NCI-H748 (cell line): ENCODE measurements around the gene KLHDC7A.

Experiments
- DNase-seq: peaks from one replicate; lab custom pipeline; 2025; ENCODE audit not compliant: unreplicated experiment; lab: John Stamatoyannopoulos, UW

Gene KLHDC7A

DNA sequence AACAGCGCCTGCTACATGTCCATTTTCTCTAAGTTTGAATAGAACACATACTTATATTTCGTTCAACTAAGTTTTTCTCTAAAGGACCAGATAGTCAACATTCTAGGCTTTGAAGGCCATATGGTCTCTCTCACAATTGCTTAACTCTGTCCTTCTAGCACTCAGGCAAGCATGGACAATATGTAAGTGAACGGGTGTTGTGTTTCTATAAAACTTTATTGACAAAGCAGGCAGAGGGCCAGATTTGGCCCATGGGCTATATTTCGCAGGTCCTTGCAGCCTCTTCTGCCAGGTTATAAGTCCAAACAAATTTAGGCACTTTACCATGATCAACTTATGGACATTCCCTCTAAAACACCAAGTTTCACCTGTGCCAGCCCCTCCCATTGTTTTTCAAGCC lies 21.1 kb downstream of the KLHDC7A start:
- DNase-seq = no peak

DNA sequence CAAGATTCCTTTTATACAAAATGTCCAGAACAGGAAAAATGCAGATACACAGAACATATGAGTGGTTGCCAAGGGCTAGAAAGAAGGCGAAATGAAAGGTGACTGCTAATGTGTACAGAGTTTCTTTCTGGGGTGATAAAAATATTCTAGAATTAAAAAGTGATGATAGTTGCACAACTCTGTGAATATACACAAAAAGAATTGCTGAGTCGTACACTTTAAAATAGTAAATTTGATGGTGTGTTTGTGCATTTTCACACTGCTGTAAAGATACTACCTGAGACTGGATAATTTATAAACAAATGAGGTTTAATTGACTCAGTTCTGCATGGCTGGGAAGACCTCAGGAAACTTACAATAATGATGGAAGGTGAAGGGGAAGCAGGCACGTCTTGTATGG lies 23.9 kb downstream of the KLHDC7A start:
- no peak for DNase-seq

DNA sequence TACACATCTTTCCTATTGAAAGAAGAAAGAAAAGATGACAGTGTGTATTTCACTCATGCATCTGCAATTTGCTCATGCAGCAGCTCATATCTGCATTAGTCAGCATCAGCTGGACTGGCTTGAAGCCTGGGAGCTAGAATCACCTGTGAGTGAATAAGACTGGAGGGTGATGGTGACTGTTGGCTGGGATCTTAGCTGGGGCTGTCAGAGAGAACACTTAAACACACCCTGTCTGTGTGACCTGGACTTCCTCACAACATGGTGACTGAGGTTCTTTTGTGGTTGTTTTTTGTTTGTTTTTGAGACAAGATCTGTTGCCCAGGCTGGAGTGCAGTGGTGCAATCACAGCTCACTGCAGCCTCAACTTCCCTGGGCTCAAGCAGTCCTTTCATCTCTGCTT lies 24.9 kb downstream of the KLHDC7A start:
- DNase-seq = no peak

DNA sequence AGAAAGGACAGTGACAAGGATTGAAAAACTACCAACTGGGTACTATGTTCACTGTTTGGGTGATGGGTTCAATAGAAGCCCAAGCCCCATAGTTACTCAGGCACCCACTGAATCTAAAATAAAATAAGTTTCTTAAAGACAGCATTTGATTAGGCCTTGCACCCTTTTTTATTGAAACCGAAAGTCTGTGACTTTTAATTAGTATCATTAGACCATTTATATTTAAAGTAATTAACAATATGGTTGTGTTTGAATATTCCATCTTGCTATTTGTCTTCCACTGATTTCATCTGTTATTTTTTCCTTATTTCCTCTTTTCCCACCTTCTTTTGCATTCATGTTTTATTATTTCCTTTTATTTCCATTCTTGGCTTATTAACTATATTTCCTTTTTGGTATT lies 27.4 kb downstream of the KLHDC7A start:
- no peak for DNase-seq

DNA sequence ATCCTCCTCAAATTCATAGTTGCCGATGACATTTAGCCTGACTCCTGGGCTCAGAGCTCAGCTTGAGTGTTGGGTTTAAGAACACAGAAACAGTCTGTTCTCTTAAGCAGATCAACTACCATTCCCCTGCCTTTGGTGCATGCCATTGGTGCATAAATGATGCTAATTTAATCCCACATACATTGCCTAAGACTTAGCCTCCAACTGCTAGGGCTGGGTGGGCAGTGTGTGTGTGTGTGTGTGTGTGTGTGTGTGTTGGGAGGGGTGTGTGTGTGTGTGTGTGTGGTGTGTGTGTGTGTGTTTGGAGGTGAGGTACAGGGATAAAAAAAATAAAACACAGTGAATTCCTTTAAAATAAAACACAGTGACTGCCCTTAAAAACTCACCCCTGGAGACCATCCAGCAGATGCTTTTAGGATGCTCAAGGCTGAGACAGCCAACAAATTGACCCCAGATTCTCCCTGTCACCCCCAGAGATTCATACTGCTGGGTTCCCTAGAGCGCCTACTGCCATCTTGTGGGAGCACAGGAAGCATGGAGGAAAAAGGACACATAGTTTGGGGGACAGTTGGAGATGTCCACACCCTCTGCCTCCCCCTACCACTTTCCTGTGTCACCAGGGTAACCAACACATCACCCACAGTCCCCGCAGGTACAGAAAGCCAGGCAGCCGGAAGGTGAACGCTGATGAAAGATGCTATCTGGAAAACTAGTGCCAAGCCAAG lies 30.6 kb downstream of the KLHDC7A start:
- DNase-seq = no peak

DNA sequence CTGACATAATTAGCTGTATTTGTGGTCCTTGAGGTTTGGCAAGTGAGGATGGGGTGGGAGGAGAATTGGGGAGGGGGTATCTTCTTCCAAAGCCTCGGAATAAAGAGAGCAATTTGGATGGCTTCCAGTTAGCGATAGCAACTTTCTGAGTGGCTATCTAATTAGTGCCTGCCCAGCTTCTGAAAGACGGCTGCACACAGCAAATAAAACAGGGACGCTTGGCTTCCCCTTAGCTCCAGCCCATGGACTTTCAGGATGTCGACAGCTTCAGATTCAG lies 31.1 kb downstream of the KLHDC7A start:
- peak; percentile 66 for DNase-seq

DNA sequence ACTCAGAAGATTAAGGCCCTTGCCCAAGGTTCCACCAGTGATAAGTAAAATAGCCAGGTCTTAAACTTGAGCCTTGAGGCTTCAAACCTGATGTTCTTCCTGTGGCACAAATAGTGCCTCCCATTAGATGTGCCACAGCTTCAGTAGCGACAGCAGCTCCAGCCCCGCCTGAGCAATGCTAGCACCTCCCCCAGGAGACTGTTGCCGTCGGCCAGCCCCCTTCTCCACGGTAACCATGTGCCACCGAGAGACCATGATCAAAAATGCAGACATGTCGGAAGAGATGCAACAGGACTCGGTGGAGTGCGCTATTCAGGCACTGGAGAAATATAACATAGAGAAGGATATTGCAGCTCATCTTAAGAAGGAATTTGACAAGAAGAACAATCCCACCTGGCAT lies 32.2 kb downstream of the KLHDC7A start:
- DNase-seq = peak; percentile 13

DNA sequence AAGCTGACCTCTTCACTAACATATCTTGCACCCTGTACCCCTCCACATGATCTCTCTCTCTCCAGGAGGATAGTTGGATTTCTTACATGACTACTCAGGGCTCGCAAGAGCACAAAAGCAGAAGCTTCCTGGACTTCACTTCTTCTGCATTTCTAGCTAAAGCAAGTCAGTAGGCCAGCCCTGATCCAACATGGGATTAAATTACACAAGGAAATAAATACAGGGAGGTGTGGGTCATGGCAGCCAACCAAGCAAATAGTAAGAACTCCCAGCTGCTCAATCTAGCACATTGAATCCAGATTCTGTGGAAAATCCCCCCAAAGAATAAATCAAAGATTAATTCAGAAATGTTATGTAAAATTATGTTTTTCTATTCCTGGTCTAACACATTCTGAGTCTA lies 33.3 kb downstream of the KLHDC7A start:
- DNase-seq = no peak

DNA sequence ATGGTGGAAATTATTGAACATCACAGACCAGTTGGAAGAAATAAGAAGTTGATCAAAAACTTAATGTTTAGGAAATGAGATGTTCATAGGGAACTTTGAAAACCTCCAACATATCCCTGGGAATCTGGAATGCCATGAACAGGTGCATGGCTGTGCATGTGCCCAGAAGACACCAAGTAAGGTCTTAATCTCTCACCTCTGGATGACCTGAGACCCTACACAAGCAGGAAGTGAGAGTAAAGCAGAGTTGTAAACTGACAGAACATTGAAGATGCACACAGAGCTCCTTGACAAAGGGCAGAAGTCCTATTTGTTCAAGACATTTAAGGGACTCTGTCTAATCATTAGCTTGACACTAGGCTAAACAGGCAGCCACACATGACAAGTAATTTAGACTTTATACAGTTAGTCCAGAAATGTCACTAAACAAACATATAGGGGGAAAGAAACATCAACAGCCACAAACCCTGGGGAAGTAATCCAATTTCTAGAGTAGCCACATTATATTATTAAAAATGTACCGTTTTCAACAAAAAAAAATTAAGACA lies 34.5 kb downstream of the KLHDC7A start:
- no peak for DNase-seq

DNA sequence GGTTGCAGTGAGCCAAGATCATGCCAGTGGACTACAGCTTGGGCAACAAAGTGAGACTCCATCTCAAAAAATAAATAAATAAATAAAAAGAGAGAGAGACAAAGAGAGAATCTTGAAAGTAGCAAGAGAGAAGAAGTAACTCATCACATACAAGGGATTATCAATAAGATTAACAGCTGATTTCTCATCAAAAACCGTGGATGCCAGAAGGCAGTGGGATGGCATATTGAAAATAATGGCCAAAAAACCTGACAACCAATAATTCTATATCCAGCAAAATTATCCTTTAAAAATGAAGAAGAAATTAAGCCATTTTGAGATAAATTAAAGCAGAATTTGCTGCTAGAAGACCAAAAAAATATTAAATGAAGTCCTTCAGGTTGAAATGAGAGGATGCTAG lies 35.7 kb downstream of the KLHDC7A start:
- no peak for DNase-seq

DNA sequence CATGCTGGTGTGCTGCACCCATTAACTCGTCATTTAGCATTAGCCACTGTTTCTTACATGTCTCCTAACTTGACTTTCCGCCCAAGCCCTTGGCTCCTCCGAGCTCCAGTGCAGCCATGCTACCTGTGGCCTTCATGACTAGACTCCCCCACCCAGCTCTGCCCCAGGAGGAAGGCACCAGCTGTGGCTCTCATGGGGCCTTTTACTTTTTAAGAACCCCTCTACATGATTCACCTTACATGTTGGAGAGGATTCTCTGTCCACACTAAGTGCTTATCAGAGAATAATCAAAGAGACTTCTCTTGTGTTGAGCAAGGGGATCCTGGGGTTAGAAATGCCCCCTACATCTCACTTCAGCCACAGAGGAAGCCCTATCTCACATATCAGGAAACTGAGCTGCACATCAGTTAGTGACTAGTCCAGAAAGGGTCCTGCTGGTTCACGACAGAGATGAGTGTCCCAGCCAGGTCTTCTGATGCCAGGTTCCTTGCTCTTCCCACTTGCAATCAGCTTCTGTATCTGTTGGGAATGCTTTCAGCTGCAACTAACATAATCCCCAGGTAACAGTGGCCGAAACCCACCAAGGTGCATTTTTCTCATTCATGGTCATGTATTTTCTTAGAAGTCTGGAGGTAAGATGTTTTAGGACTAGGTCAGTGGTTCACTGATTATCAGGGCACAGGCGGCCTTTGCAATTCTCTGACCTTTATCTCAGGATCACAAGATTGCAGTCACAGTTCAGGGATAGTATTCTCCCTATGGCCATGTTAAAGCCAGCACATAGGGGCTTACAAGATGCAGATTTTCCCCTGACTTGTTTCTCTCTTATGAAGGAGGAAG lies 45.9 kb downstream of the KLHDC7A start:
- DNase-seq = no peak

DNA sequence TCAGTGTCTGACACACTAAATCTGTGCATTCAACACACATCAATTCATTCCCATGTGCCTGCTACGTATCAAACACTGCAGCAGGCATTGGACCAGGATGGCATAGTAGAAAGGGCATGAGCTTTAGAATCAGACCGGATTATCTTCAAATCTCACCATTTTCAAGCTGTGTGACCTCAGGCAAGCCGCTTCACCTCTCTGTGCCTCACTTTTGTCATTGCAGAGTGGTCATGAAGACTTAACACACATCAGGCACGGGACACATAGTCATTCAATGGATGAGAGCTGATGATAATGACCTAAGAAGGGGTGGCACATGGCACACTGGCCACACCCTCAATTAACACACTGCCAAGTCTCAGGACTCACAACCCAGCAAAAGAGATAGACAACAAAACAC lies 46.8 kb downstream of the KLHDC7A start:
- no peak for DNase-seq

DNA sequence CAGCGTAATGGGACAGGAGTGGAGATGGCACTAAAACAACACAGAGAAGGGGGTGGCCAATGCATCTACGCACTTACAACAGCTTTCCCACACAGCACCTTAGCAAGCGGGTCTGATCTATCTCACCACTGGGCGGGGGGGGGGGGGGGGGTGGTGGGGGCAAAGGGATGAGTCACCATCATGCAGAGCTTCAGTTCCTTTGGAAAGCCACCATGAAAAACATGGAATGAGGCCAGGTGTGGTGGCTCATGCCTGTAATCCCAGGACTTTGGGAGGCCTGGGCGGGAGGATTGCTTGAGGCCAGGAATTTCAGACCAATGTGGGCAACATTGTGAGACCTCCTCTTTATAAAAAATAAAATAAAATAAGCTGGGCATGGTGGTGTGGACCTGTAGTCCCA lies 47.2 kb downstream of the KLHDC7A start:
- no peak for DNase-seq

DNA sequence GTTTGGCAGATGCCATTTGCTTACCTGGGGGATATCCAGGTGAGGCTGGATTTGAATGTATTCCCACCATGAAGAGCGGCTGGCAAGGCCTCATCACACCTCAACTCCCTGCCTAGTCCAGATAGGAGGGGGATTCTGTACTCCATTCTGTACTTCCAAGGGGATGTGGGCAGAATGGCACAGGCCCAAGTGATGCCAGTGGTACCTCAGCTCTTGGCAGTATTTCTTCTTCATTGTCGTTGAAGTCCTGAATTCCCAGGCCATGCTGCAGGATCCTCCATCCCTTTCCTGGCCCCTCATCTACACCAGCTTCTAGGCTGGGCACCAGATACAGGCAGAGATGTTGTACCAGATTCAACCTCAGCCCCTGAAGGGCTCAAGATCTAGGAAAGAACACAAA lies 47.9 kb downstream of the KLHDC7A start:
- DNase-seq = no peak

DNA sequence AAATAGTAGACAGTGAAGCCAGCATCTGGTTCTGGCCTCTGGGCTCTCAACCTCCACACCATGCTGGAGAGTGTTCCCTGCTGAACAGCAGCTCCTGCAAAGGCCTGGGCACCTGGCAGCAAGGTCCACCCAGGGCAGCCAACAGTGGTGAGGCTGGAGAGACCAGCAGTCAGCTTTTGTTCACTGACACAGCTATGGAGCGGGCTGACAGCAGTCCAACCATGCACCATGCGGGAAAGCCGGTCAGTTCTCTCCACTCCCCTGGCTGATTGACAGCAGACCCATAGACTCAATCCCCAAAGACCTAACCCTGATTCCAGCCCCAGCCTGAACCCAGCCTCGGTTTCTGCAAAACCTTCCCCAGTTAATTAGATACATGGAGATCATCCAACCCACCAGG lies 49.0 kb downstream of the KLHDC7A start:
- no peak for DNase-seq

DNA sequence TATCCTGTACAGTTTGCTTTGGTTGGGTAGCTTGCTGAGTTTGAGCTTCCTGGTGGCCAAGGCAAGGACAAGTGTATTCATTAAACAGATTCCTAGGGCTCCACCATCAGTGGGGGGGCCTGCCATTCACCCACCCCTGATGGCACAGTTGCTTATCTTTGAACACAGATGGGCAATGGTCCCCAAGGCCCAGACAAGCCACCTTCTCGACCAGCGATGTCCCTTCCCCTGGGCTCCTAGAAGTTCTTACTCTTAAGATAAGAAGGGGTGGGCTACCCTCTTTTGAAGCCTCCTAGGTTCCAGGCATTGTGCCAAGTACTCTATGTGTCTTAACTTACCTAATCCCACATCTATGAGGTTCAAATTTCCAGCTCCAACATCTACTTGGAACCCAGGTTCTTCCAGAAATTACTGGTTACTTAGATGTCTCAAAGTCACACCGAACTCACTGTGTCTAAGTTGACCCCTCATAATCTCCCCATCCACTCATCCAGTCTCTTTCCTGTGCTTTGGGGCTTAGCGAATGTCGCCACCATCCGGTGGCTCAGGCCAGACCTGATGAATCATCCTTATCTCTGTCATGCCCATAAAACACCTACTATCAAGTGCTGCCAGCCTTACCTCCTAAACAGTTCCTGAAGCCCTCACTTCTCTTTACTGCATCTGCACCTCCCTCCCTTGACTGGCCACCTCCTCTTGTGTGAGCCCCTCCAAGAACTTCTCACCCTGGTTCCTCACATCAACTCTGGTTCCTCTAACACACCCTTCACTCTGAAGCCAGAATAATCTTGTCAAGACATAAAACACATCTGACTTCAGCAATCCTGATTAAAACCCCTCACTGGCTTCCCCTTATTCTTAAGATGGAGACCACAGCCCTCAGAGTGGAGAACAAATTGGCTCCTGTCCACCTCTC lies 50.1 kb downstream of the KLHDC7A start:
- no peak for DNase-seq

DNA sequence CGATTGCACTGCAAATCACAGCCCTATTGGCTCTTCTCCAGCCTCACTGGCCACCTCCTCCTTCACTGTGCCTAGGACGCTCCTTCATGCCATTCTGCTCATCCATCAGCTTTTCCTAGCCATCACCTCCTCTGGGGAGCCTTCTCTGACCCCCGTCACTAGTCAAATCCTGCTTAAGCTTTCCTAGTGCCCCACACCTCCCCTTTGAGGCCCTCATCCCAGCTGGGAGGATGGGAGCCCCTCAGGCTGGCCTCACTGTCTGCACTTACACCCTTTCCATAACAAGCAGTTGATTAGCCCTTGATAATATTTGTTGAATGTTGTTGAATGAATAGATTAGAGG lies 50.7 kb downstream of the KLHDC7A start:
- DNase-seq = no peak

DNA sequence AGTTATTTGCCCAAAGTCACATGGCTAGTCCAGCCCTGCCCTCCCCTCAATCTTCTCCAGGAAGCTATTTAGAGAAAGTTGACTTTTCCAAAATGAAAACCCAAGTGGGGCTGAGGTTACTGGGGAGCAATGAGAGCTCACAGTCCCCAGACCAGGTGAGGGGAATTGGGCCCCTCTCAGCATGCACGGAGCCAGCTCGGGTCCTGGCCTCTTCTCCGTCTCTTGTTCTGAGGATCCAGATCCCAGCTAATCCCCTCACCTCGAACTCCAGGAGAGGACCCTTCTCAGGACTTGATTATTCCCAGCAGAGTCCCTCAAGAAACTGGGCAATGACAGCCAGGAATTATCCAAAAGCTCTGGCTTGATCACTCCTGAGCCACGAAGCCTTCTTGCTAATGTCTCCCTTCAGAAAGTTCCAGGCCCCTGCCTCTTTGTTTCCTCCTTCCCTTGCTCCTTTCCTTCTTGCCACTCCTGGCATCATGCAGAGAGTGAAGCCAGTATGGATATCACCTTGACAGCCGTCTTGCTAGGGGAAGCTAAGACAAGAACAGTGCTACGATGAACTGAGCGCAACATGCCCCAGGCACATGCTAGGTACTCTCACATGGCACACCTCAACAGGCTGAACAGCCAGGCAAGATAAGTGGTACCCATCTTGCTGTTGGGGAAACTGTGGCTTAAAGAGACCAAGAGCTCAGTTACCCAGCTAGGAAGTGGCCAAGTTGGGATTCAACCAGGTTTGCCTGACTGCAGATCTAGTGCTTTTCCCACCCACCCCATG lies 51.9 kb downstream of the KLHDC7A start:
- no peak for DNase-seq

DNA sequence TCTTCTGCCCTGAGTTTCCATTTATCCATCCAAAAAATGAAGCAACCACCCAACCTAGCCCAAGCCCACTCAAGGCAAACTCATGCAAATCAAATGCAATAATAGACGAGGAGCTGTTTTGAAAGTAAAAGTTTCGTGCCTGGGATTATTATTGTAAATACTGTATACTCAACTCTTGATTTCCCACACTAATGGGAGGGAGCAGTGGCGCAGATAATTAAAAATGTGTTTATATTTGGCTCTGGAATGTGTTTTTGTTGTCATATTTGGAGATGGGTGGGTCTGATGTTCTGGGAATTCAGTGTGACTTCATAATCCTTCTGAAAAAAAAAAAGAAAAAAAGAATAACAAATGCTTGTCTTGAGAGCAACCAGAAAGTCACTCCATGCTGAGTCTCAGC lies 52.5 kb downstream of the KLHDC7A start:
- no peak for DNase-seq

DNA sequence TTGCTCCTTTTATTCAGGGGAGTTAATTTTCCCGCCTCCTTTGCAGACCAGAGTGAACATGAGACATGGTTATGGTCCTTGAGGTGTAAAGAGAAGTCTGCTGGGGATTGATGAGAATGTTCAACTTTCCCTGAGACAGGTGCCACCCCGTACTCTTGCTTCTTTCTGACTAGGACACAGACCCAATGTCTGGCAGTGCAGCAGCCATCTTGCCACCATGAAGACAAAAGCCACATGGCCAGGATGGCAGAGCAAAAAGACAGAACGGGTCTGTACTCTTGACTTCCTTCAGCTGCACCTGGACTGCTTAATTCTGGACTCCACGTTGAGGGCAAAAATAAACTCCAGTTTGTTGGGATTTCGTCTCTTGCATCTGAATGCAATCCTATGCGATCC lies 54.1 kb downstream of the KLHDC7A start:
- no peak for DNase-seq
